H9 (cell line): ENCODE results near the gene BRSK2. TPM values are rescaled to one million over a fixed set of nuclear protein-coding genes. Genes with fewer than 3 reads are reported as not detected.

ENCODE experiments used
- DNase-seq: peaks from one replicate; pipeline ENCODE4 v3.0.0-alpha.2; 2017
- H2AFZ ChIP-seq: one replicate; pipeline ENCODE4 v1.6.1; 2013; ENCODE audit warnings: mild to moderate bottlenecking, low read length, control low read depth, moderate library complexity
- H2AK5ac ChIP-seq: 2 replicates; pipeline ENCODE4 v1.6.1; 2013; ENCODE audit warnings: low read length, control low read depth, mixed read lengths; ENCODE audit not compliant: insufficient read length
- H2BK120ac ChIP-seq: one replicate; pipeline ENCODE4 v1.6.1; 2013; ENCODE audit warnings: low read depth, mild to moderate bottlenecking, low read length, control low read depth, inconsistent platforms; ENCODE audit not compliant: poor library complexity, severe bottlenecking
- H2BK12ac ChIP-seq: 2 replicates; pipeline ENCODE4 v1.6.1; 2013; ENCODE audit warnings: low read length, control low read depth, mixed read lengths, low read depth; ENCODE audit not compliant: insufficient read length
- H2BK15ac ChIP-seq: 2 replicates; pipeline ENCODE4 v1.6.1; 2013; ENCODE audit warnings: low read depth, low read length, control low read depth
- H2BK20ac ChIP-seq: one replicate; pipeline ENCODE4 v1.6.1; 2013; ENCODE audit warnings: low read depth, mild to moderate bottlenecking, low read length, control low read depth, inconsistent platforms; ENCODE audit not compliant: poor library complexity, severe bottlenecking
- H2BK5ac ChIP-seq: 2 replicates; pipeline ENCODE4 v1.6.1; 2013; ENCODE audit warnings: low read length, control low read depth, mixed read lengths; ENCODE audit not compliant: insufficient read length
- H3K14ac ChIP-seq: 2 replicates; pipeline ENCODE4 v1.6.1; 2013; ENCODE audit warnings: low read length, control low read depth; ENCODE audit not compliant: insufficient read depth
- H3K18ac ChIP-seq: 2 replicates; pipeline ENCODE4 v1.6.1; 2013; ENCODE audit warnings: low read depth, mild to moderate bottlenecking, mixed read lengths, low read length, control low read depth; ENCODE audit not compliant: insufficient read length
- H3K23ac ChIP-seq: 2 replicates; pipeline ENCODE4 v1.6.1; 2013; ENCODE audit warnings: low read length, control low read depth, mixed read lengths, low read depth; ENCODE audit not compliant: insufficient read length
- H3K23me2 ChIP-seq: 2 replicates; pipeline ENCODE4 v1.6.1; 2013; ENCODE audit warnings: low read depth, mild to moderate bottlenecking, mixed read lengths, low read length, control low read depth; ENCODE audit not compliant: insufficient read length, poor library complexity, severe bottlenecking
- H3K27ac ChIP-seq: 2 replicates; pipeline ENCODE4 v1.5.1; 2013; ENCODE audit warnings: low read length, control low read depth, mixed read lengths, low read depth; ENCODE audit not compliant: insufficient read length
- H3K27me3 ChIP-seq: 2 replicates; pipeline ENCODE4 v1.6.1; 2013; ENCODE audit warnings: low read length, control low read depth, inconsistent platforms; ENCODE audit not compliant: insufficient read depth
- H3K4ac ChIP-seq: 2 replicates; pipeline ENCODE4 v1.6.1; 2013; ENCODE audit warnings: low read depth, mild to moderate bottlenecking, control low read depth, inconsistent platforms, low read length, moderate library complexity
- H3K4me1 ChIP-seq: 2 replicates; pipeline ENCODE4 v1.6.1; 2013; ENCODE audit warnings: low read length, control low read depth, inconsistent platforms; ENCODE audit not compliant: insufficient read depth
- H3K4me2 ChIP-seq: 2 replicates; pipeline ENCODE4 v1.6.1; 2013; ENCODE audit warnings: low read length, control low read depth, mixed read lengths; ENCODE audit not compliant: insufficient read length, insufficient read depth
- H3K56ac ChIP-seq: 2 replicates; pipeline ENCODE4 v1.6.1; 2013; ENCODE audit warnings: low read depth, mild to moderate bottlenecking, mixed read lengths, low read length, control low read depth; ENCODE audit not compliant: insufficient read length
- H3K79me1 ChIP-seq: 2 replicates; pipeline ENCODE4 v1.6.1; 2013; ENCODE audit warnings: low read depth, mild to moderate bottlenecking, moderate library complexity, low read length, control low read depth, inconsistent platforms; ENCODE audit not compliant: insufficient read depth, poor library complexity, severe bottlenecking
- H3K79me2 ChIP-seq: 2 replicates; pipeline ENCODE4 v1.6.1; 2013; ENCODE audit warnings: low read length, control low read depth, inconsistent platforms; ENCODE audit not compliant: insufficient read depth
- H3K9ac ChIP-seq: 2 replicates; pipeline ENCODE4 v1.6.1; 2013; ENCODE audit warnings: low read length, control low read depth, mixed read lengths; ENCODE audit not compliant: insufficient read length; ENCODE audit errors: extremely low read depth
- H3K9me3 ChIP-seq: one replicate; pipeline ENCODE4 v1.6.1; 2013; ENCODE audit warnings: low read depth, low read length, inconsistent platforms; ENCODE audit not compliant: control insufficient read depth
- H3T11ph ChIP-seq: one replicate; pipeline ENCODE4 v1.6.1; 2013; ENCODE audit warnings: mild to moderate bottlenecking, low read length, control low read depth, inconsistent platforms
- H4K20me1 ChIP-seq: one replicate; pipeline ENCODE4 v1.6.1; 2013; ENCODE audit not compliant: control insufficient read depth, insufficient read length, insufficient read depth
- H4K5ac ChIP-seq: 2 replicates; pipeline ENCODE4 v1.6.1; 2013; ENCODE audit warnings: low read depth, mild to moderate bottlenecking, mixed read lengths, low read length, control low read depth; ENCODE audit not compliant: insufficient read length
- H4K8ac ChIP-seq: replicated peaks from 2 replicates; pipeline ENCODE4 v1.6.1; 2013; ENCODE audit warnings: low read length, control low read depth, mixed read lengths, low read depth; ENCODE audit not compliant: insufficient read length
- H4K91ac ChIP-seq: 2 replicates; pipeline ENCODE4 v1.6.1; 2013; ENCODE audit warnings: low read depth, mild to moderate bottlenecking, moderate library complexity, mixed read lengths, low read length, control low read depth; ENCODE audit not compliant: insufficient read length
- H3K27ac Mint-ChIP-seq, 3 experiments: 2 replicates in 2 of 3; 3 replicates in 1 of 3; pipeline ENCODE4 v1.8.0; 2020 to 2021; ENCODE audit warnings: mixed read lengths in 3 of 3, mild to moderate bottlenecking in 1 of 3, moderate library complexity in 1 of 3
- H3K27me3 Mint-ChIP-seq: 2 replicates; pipeline ENCODE4 v1.8.0; 2021; ENCODE audit warnings: low read depth, mild to moderate bottlenecking, moderate library complexity, mixed read lengths
- H3K36me3 Mint-ChIP-seq, 3 experiments: 2 replicates in 2 of 3; 3 replicates in 1 of 3; pipeline ENCODE4 v1.8.0; 2020 to 2021; ENCODE audit warnings: low read depth in 3 of 3, mixed read lengths in 3 of 3; ENCODE audit not compliant: insufficient read depth in 1 of 3
- H3K4me1 Mint-ChIP-seq, 2 experiments: 2 replicates each; pipeline ENCODE4 v1.8.0; 2020; ENCODE audit warnings: mixed read lengths in 2 of 2
- H3K4me3 Mint-ChIP-seq, 2 experiments: 2 replicates in 1 of 2; 3 replicates in 1 of 2; pipeline ENCODE4 v1.8.0; 2020 to 2021; ENCODE audit warnings: mild to moderate bottlenecking in 2 of 2, mixed read lengths in 2 of 2, moderate library complexity in 1 of 2
- H3K9me3 Mint-ChIP-seq, 2 experiments: 2 replicates in 1 of 2; 3 replicates in 1 of 2; pipeline ENCODE4 v1.8.0; 2020; ENCODE audit warnings: mild to moderate bottlenecking in 2 of 2, mixed read lengths in 2 of 2, moderate library complexity in 1 of 2
- WGBS: extraction: QIAGEN DNeasy Blood & Tissue Kit; methylation state at CpG from one replicate; pipeline ENCODE4 v1.1.7; 2013; ENCODE audit warnings: missing lambda C conversion rate, low lambda C conversion rate, mixed read lengths; ENCODE audit not compliant: insufficient read length; ENCODE audit errors: extremely low coverage; 5-methylcytosine and 5-hydroxymethylcytosine counted together
- total RNA-seq: library from RNA; stranded (reverse); gene quantifications from 2 replicates; pipeline ENCODE4 v1.2.1, GENCODE V29; 2021
- TF ChIP-seq, protein P1 (sequence below): fragments of 200-600 bp; sonication (generic); conservative IDR thresholded peaks from 3 replicates; pipeline ENCODE4 v1.8.0; 2021; ENCODE audit warnings: antibody characterized with exemption, mild to moderate bottlenecking

Gene BRSK2
- total RNA-seq, 1 experiment from 2014 or later: 28.4 TPM

- no peak overlapping the region for H3K18ac ChIP-seq
- no peaks in the 10 kb centered on the region for H3K4me1 ChIP-seq
- no peak overlapping the region for H4K8ac ChIP-seq
- no peak overlapping the region for H3K14ac ChIP-seq
- H2BK120ac ChIP-seq: no peak overlapping the region
- Mint-ChIP-seq H3K27ac (no peak overlapping the region), H3K27me3 (no peaks in the 10 kb centered on the region), H3K4me3 (peak overlapping the region in 1 of 2 experiments; percentile 29; a peak in 2 of 5 replicates), H3K9me3 (no peaks in the 10 kb centered on the region), H3K4me1 (peaks cover 0 to 3% of the 10 kb centered on the region in 2 experiments; a peak in 1 of 4 replicates), H3K36me3 (peaks cover 5 to 8% (median 5%) of the 10 kb centered on the region in 3 experiments; a peak in 6 of 7 replicates)
- no peak overlapping the region for H2AFZ ChIP-seq
- H3K23ac ChIP-seq: no peak overlapping the region
- H3K4me2 ChIP-seq: no peak overlapping the region
- H3K56ac ChIP-seq: no peak overlapping the region
- H2BK5ac ChIP-seq: no peak overlapping the region
- H3K79me2 ChIP-seq: no peaks in the 10 kb centered on the region
- H4K5ac ChIP-seq: no peak overlapping the region
- no peak overlapping the region for H2AK5ac ChIP-seq
- TF ChIP-seq, protein P1, sequence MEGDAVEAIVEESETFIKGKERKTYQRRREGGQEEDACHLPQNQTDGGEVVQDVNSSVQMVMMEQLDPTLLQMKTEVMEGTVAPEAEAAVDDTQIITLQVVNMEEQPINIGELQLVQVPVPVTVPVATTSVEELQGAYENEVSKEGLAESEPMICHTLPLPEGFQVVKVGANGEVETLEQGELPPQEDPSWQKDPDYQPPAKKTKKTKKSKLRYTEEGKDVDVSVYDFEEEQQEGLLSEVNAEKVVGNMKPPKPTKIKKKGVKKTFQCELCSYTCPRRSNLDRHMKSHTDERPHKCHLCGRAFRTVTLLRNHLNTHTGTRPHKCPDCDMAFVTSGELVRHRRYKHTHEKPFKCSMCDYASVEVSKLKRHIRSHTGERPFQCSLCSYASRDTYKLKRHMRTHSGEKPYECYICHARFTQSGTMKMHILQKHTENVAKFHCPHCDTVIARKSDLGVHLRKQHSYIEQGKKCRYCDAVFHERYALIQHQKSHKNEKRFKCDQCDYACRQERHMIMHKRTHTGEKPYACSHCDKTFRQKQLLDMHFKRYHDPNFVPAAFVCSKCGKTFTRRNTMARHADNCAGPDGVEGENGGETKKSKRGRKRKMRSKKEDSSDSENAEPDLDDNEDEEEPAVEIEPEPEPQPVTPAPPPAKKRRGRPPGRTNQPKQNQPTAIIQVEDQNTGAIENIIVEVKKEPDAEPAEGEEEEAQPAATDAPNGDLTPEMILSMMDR: no peak
- no peak overlapping the region for H2BK12ac ChIP-seq
- no CpG with 5 or more reads among the region's 9 CpGs for WGBS
- no peak overlapping the region for H2BK15ac ChIP-seq
- no peak overlapping the region for H4K91ac ChIP-seq
- H3K9ac ChIP-seq: no peak overlapping the region
- H3K9me3 ChIP-seq: no peaks in the 10 kb centered on the region
- no peaks in the 10 kb centered on the region for H3K27me3 ChIP-seq
- no peak overlapping the region for H3K4ac ChIP-seq
- DNase-seq: no peak
- H2BK20ac ChIP-seq: no peak overlapping the region
- no peaks in the 10 kb centered on the region for H3K79me1 ChIP-seq
- no peaks in the 10 kb centered on the region for H3K23me2 ChIP-seq
- no peaks in the 10 kb centered on the region for H4K20me1 ChIP-seq
- H3K27ac ChIP-seq: no peak overlapping the region
- H3T11ph ChIP-seq: no peak overlapping the region
Observed at GRCh38 chr11:1443737-1444136, 54.0 kb downstream of the BRSK2 start.
